NCI-H82 (cell line): Measurements from ENCODE around the gene CKS1B.
A peak's percentile ranks its signal among the peaks of the same experiment; 100 is the strongest.
"Not testable (repeated sequence)": the region's sequence is repeated elsewhere in the genome, so short reads cannot be mapped to it uniquely, and the experiment has no call there.

Experiments
- DNase-seq: peaks from one replicate; lab custom pipeline; 2025; lab: John Stamatoyannopoulos, UW

Gene CKS1B

GRCh38 chr1:154964359-154964758 is 10.1 kb upstream of the CKS1B start:
- no peak for DNase-seq

GRCh38 chr1:154966111-154966510 is 8.4 kb upstream of the CKS1B start:
- DNase-seq: no peak

- DNase-seq: no peak
Observed at GRCh38 chr1:154967331-154967950, 7.0 kb upstream of the CKS1B start.

- no peak for DNase-seq
Observed at GRCh38 chr1:154968731-154969130, 5.8 kb upstream of the CKS1B start.

GRCh38 chr1:154969246-154969645 is 5.2 kb upstream of the CKS1B start:
- DNase-seq: no peak

GRCh38 chr1:154969860-154970452 is 4.5 kb upstream of the CKS1B start:
- DNase-seq: no peak

- DNase-seq: peak; percentile 98
Observed at GRCh38 chr1:154970631-154971340, 3.7 kb upstream of the CKS1B start, which contains the start of gene SHC1. SHC1 (minus strand) TSS chr1:154970747; CDS start chr1:154970526, 221 bp downstream.

- no peak for DNase-seq
Observed at GRCh38 chr1:154971341-154971998, 3.0 kb upstream of the CKS1B start.

GRCh38 chr1:154972213-154972516 is 2.3 kb upstream of the CKS1B start:
- no peak for DNase-seq

GRCh38 chr1:154972517-154973343 is 1.8 kb upstream of the CKS1B start:
- DNase-seq: peak; percentile 52

GRCh38 chr1:154973344-154974101 is 958 bp upstream of the CKS1B start:
- peak; percentile 99 for DNase-seq

GRCh38 chr1:154974808-154975408 is 427 bp downstream of the CKS1B start:
- DNase-seq: peak; percentile 99

GRCh38 chr1:154975409-154976059 is 1.1 kb downstream of the CKS1B start:
- no peak for DNase-seq

GRCh38 chr1:154977762-154978161 is 3.3 kb downstream of the CKS1B start:
- not testable (repeated sequence) for DNase-seq

GRCh38 chr1:154978360-154978759 is 3.9 kb downstream of the CKS1B start:
- no peak for DNase-seq

- peak; percentile 74 for DNase-seq
Observed at GRCh38 chr1:154982341-154982740, 7.9 kb downstream of the CKS1B start.

- peak; percentile 100 for DNase-seq
Observed at GRCh38 chr1:154982897-154983648, 8.6 kb downstream of the CKS1B start, which contains the start of gene FLAD1. FLAD1 (plus strand) TSS chr1:154983344; CDS start chr1:154983695, 351 bp downstream.

GRCh38 chr1:154983776-154984466 is 9.4 kb downstream of the CKS1B start:
- peak; percentile 55 for DNase-seq

GRCh38 chr1:154986736-154987135 is 12.3 kb downstream of the CKS1B start:
- not testable (repeated sequence) for DNase-seq
